GM12878 (cell line): ENCODE data around the gene ANKMY1. TPM values are rescaled to one million over a fixed set of nuclear protein-coding genes. Genes with fewer than 3 reads are reported as not detected.

Source experiments
- ATAC-seq: fragments of 200-7000 bp; cut with Tn5 transposase; 3 replicates; pipeline ENCODE4 v1.9.1; 2020; ENCODE audit warnings: mild to moderate bottlenecking, moderate library complexity
- BruUV-seq: library from RNA; stranded (reverse); fragments of 400-500 nt; replicated peaks from 2 replicates; lab custom pipeline; 2021; lab: Mats Ljungman, UMichigan
- CTCF ChIA-PET: fragments of 300-600 bp; sonication (Branson Sonifier 250); formaldehyde crosslinking; extraction: SDS; loops from one replicate; lab custom pipeline; 2021; ENCODE audit warnings: inconsistent platforms; lab: Yijun Ruan, JAX
- POLR2A ChIA-PET: fragments of 350-600 bp; formaldehyde crosslinking; extraction: SDS; loops from one replicate; lab custom pipeline; 2021; ENCODE audit warnings: inconsistent platforms; lab: Charles Lee
- RAD21 ChIA-PET: fragments of 300-600 bp; sonication (Branson Sonifier 250); formaldehyde crosslinking; loops from one replicate; lab custom pipeline; 2023; ENCODE audit warnings: antibody characterized with exemption; ENCODE audit not compliant: unreplicated experiment; lab: Charles Lee
- SMC1A ChIA-PET: fragments of 300-600 bp; sonication (Branson Sonifier 250); formaldehyde crosslinking; loops from one replicate; lab custom pipeline; 2023; ENCODE audit not compliant: unreplicated experiment, uncharacterized antibody; lab: Charles Lee
- DNase-seq: peaks from one replicate; pipeline ENCODE4 v3.0.0-alpha.2; 2011; ENCODE audit warnings: low read depth, low spot score
- FAIRE-seq: peaks from 3 replicates; lab custom pipeline; 2011; peaks lifted over from hg19 to GRCh38; lab: Jason Lieb, UNC
- H2AFZ ChIP-seq: 2 replicates; pipeline ENCODE4 v1.6.0; 2011; ENCODE audit warnings: low read depth, low read length, control low read depth; ENCODE audit not compliant: control insufficient read depth
- H3K27ac ChIP-seq: 2 replicates; pipeline ENCODE4 v1.5.1; 2011; ENCODE audit warnings: control low read depth; ENCODE audit not compliant: control insufficient read depth, insufficient read depth
- H3K27me3 ChIP-seq, 2 experiments: replicated peaks in 1 of 2; 2 replicates each; pipeline versions ENCODE4 v1.6.0 to v1.6.1; 2011; ENCODE audit warnings: low read length in 1 of 2; ENCODE audit not compliant: control insufficient read depth in 2 of 2, insufficient read depth in 2 of 2
- H3K36me3 ChIP-seq, 2 experiments: 2 replicates each; pipeline ENCODE4 v1.5.1; 2011; ENCODE audit warnings: low read length in 1 of 2; ENCODE audit not compliant: control insufficient read depth in 2 of 2, insufficient read depth in 2 of 2
- H3K4me1 ChIP-seq: 2 replicates; pipeline ENCODE4 v1.6.1; 2011; ENCODE audit warnings: mild to moderate bottlenecking, low read length, moderate library complexity, mixed read lengths; ENCODE audit not compliant: control insufficient read depth, insufficient read depth
- H3K4me2 ChIP-seq: 2 replicates; pipeline ENCODE4 v1.6.0; 2011; ENCODE audit warnings: control low read depth; ENCODE audit not compliant: control insufficient read depth, insufficient read depth
- H3K4me3 ChIP-seq: fragments of 200-600 bp; sonication (generic); 2 replicates; pipeline ENCODE4 v1.5.1; 2016
- H3K79me2 ChIP-seq: 2 replicates; pipeline ENCODE4 v1.6.0; 2011; ENCODE audit warnings: low read length; ENCODE audit not compliant: control insufficient read depth, insufficient read depth
- H3K9ac ChIP-seq: 2 replicates; pipeline ENCODE4 v1.8.0; 2011; ENCODE audit warnings: low read length, control low read depth, mixed read lengths; ENCODE audit not compliant: control insufficient read depth, insufficient read depth
- H3K9me3 ChIP-seq: replicated peaks from 3 replicates; pipeline ENCODE4 v1.5.1; 2011; ENCODE audit warnings: mild to moderate bottlenecking, low read length; ENCODE audit not compliant: control insufficient read depth, insufficient read depth
- H4K20me1 ChIP-seq: 2 replicates; pipeline ENCODE4 v1.6.0; 2011; ENCODE audit not compliant: control insufficient read depth, insufficient read depth
- CHD2 ChIP-seq: IDR thresholded peaks from 2 replicates; pipeline ENCODE4 v1.6.1; 2011; ENCODE audit warnings: low read depth, low read length, improper control_type of control experiment, borderline replicate concordance
- EED ChIP-seq: sonication (generic); IDR thresholded peaks from 2 replicates; pipeline ENCODE4 v1.6.1; 2016; ENCODE audit warnings: antibody characterized with exemption, low read depth
- GABPA ChIP-seq: IDR thresholded peaks from 2 replicates; pipeline ENCODE4 v1.6.1; 2014; ENCODE audit warnings: antibody characterized with exemption, low read depth, mild to moderate bottlenecking, inconsistent platforms
- JUNB ChIP-seq: IDR thresholded peaks from 2 replicates; pipeline ENCODE4 v1.6.1; 2016; ENCODE audit warnings: antibody characterized with exemption, mild to moderate bottlenecking
- NFIC ChIP-seq: IDR thresholded peaks from 2 replicates; pipeline ENCODE4 v1.6.1; 2012; ENCODE audit warnings: low read depth, mild to moderate bottlenecking, inconsistent platforms, low read length, moderate library complexity
- SREBF2 ChIP-seq: IDR thresholded peaks from 2 replicates; pipeline ENCODE4 v1.6.1; 2012; ENCODE audit warnings: mild to moderate bottlenecking, low read length
- TARDBP ChIP-seq: IDR thresholded peaks from 2 replicates; pipeline ENCODE4 v1.6.1; 2016; ENCODE audit warnings: borderline replicate concordance
- ZNF217 ChIP-seq: fragments of 450-650 bp; IDR thresholded peaks from 2 replicates; pipeline ENCODE4 v1.6.1; 2017; ENCODE audit warnings: antibody characterized with exemption, mild to moderate bottlenecking
- ZSCAN29 ChIP-seq: fragments of 450-650 bp; IDR thresholded peaks from 2 replicates; pipeline ENCODE4 v1.6.1; 2017; ENCODE audit warnings: mild to moderate bottlenecking, moderate library complexity
- WGBS: methylation state at CpG from one replicate; pipeline ENCODE4 v1.1.6; 2016; ENCODE audit warnings: low lambda C conversion rate; ENCODE audit not compliant: insufficient replicate concordance, insufficient coverage; ENCODE audit errors: missing lambda C conversion rate; 5-methylcytosine and 5-hydroxymethylcytosine counted together
- in situ Hi-C: fragments of 300-500 bp; cut with MboI; formaldehyde crosslinking; loops from 9 replicates; pipeline ENCODE4 v1.14.3; 2018; ENCODE audit warnings: mixed read lengths
- intact Hi-C: fragments of 100-400 bp; cut with micrococcal nuclease; formaldehyde crosslinking; loops from one replicate; pipeline ENCODE4 v1.14.2; 2022; ENCODE audit not compliant: unreplicated experiment
- polyA plus RNA-seq, 11 experiments: library from polyadenylated mRNA; depleted of rRNA in 4 of 11; unstranded in 6 of 11; stranded (reverse) in 5 of 11; fragments of >200 nt; fragmentation: Nextera tagmentation in 4 of 11; fragmentation: Illumina TruSeq in 1 of 11; extraction: Ambion mirVana in 4 of 11; extraction: Trizol in 1 of 11; gene quantifications; 1 replicate in 1 of 11; 2 replicates in 10 of 11; pipeline versions ENCODE4 v1.2.1 to v1.2.3, GENCODE V29; 2011 to 2016; ENCODE audit warnings: inconsistent platforms in 2 of 11, missing spikeins in 2 of 11, low read depth in 1 of 11
- total RNA-seq, 4 experiments: library from RNA; depleted of rRNA in 3 of 4; stranded (reverse); fragments of >200 nt in 3 of 4; fragmentation: Illumina TruSeq in 1 of 4; extraction: Trizol in 1 of 4; gene quantifications; 2 replicates each; pipeline versions ENCODE4 v1.2.1 to v1.2.3, GENCODE V29; 2013 to 2021
- TF ChIP-seq, protein P1 (sequence below): IDR thresholded peaks from 2 replicates; pipeline ENCODE4 v1.6.1; 2012; ENCODE audit warnings: low read length, inconsistent platforms
- TF ChIP-seq, protein P2 (sequence below): IDR thresholded peaks from 2 replicates; pipeline ENCODE4 v1.6.1; 2012; ENCODE audit warnings: improper control_type of control experiment, low read depth, low read length; ENCODE audit not compliant: insufficient replicate concordance

Gene ANKMY1
- total and polyA plus RNA-seq, 10 of the 15 experiments (the other 5 are each of a cell fraction or from before 2014, with no cell fraction given) = 1.1 to 15.3 (median 11.1) TPM

DNA sequence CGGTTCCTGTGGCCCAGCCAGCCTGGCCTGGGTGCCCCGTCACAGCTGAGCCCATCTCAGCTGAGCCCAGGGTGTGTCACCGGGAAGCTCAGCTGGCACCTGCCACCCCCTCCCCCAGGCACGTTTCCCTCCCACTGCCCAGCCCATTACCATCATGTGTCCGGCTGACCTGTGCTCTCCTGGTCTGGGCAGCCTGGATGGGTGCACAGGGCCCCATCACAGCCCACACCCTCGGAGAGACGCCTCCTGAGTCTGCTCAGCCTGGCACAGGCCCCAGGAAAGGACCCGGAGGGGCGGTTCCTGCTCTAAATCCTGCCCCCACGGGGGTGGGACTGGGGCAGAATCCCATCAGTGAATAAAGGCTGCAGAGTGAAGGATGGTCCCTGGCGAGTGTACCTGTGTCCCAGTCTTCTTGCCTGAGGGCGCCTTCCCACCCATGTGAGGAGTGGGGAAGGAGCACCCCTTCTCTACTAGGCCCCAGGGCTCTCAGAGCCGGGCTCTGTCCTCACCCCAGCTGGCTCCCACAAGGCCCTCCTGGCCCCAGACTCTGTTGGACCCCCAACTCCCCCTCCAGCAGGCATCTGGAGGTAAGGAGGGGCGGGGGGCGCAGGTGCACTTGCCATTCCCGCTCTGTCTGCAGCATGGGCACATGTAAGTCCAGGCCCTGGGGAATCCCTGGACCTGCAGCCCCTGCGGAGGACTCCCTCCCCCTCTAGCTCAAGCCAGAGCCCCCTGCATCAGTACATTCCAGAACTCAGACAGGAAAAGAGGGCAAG is 101.2 kb downstream of the ANKMY1 start:
- Histone ChIP-seq H2AFZ (no peak overlapping the region), H3K27me3 (peaks cover 9 to 10% of the 10 kb centered on the region in 2 experiments), H3K9me3 (no peaks in the 10 kb centered on the region), H3K4me1 (no peaks in the 10 kb centered on the region), H3K9ac (no peak overlapping the region), H3K4me2 (no peak overlapping the region), H3K27ac (no peak overlapping the region), H3K79me2 (no peaks in the 10 kb centered on the region), H4K20me1 (no peaks in the 10 kb centered on the region), H3K36me3 (no peaks in the 10 kb centered on the region), H3K4me3 (no peak overlapping the region)
- BruUV-seq = no TSS peak
- RAD21 ChIA-PET = no interaction called here
- in situ Hi-C loops (no loop called here), intact Hi-C loops (no loop called here)
- 34% methylated on average over 17 of the region's 17 CpGs for WGBS
- no peak for ATAC-seq
- SMC1A ChIA-PET = no interaction called here
- no peak for TF ChIP-seq CHD2
- no peak for TF ChIP-seq ZSCAN29
- no peak for TF ChIP-seq ZNF217
- no peak for TF ChIP-seq TARDBP
- TF ChIP-seq, protein P1, sequence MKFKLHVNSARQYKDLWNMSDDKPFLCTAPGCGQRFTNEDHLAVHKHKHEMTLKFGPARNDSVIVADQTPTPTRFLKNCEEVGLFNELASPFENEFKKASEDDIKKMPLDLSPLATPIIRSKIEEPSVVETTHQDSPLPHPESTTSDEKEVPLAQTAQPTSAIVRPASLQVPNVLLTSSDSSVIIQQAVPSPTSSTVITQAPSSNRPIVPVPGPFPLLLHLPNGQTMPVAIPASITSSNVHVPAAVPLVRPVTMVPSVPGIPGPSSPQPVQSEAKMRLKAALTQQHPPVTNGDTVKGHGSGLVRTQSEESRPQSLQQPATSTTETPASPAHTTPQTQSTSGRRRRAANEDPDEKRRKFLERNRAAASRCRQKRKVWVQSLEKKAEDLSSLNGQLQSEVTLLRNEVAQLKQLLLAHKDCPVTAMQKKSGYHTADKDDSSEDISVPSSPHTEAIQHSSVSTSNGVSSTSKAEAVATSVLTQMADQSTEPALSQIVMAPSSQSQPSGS = no peak
- TF ChIP-seq NFIC = no peak
- TF ChIP-seq GABPA = no peak
- TF ChIP-seq EED = no peak
- no peak for TF ChIP-seq JUNB
- TF ChIP-seq, protein P2, sequence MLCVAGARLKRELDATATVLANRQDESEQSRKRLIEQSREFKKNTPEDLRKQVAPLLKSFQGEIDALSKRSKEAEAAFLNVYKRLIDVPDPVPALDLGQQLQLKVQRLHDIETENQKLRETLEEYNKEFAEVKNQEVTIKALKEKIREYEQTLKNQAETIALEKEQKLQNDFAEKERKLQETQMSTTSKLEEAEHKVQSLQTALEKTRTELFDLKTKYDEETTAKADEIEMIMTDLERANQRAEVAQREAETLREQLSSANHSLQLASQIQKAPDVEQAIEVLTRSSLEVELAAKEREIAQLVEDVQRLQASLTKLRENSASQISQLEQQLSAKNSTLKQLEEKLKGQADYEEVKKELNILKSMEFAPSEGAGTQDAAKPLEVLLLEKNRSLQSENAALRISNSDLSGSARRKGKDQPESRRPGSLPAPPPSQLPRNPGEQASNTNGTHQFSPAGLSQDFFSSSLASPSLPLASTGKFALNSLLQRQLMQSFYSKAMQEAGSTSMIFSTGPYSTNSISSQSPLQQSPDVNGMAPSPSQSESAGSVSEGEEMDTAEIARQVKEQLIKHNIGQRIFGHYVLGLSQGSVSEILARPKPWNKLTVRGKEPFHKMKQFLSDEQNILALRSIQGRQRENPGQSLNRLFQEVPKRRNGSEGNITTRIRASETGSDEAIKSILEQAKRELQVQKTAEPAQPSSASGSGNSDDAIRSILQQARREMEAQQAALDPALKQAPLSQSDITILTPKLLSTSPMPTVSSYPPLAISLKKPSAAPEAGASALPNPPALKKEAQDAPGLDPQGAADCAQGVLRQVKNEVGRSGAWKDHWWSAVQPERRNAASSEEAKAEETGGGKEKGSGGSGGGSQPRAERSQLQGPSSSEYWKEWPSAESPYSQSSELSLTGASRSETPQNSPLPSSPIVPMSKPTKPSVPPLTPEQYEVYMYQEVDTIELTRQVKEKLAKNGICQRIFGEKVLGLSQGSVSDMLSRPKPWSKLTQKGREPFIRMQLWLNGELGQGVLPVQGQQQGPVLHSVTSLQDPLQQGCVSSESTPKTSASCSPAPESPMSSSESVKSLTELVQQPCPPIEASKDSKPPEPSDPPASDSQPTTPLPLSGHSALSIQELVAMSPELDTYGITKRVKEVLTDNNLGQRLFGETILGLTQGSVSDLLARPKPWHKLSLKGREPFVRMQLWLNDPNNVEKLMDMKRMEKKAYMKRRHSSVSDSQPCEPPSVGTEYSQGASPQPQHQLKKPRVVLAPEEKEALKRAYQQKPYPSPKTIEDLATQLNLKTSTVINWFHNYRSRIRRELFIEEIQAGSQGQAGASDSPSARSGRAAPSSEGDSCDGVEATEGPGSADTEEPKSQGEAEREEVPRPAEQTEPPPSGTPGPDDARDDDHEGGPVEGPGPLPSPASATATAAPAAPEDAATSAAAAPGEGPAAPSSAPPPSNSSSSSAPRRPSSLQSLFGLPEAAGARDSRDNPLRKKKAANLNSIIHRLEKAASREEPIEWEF = no peak
- TF ChIP-seq SREBF2 = no peak
- FAIRE-seq = no peak
- no peak for DNase-seq
- POLR2A ChIA-PET = no interaction called here
- CTCF ChIA-PET = no interaction called here
